ENCODE data around the gene PDGFRA. TPM values are rescaled to one million over a fixed set of nuclear protein-coding genes. Genes with fewer than 3 reads are reported as not detected.
A peak's percentile ranks its signal among the peaks of the same experiment; 100 is the strongest.

The PDGFRA gene
- 214 and 232 TPM in 2 replicates for total RNA-seq
- long read RNA-seq, full-length matches to known transcripts, result 18 of 261 reads
- long read RNA-seq, partial matches to known transcripts, result 183 of 261 reads
- long read RNA-seq, other reads (novel, unspliced or antisense), result 60 of 261 reads

- Mint-ChIP-seq H3K27me3 (ENCODE audit: unreplicated experiment) (no peaks in the 10 kb centered on the region), H3K4me1 (ENCODE audit: unreplicated experiment) (peaks cover 41% of the 10 kb centered on the region), H3K27ac (ENCODE audit: unreplicated experiment) (peak within 1 kb of the TSS; percentile 87), H3K9me3 (ENCODE audit: unreplicated experiment) (no peaks in the 10 kb centered on the region), H3K36me3 (ENCODE audit: unreplicated experiment) (peaks cover 7% of the 10 kb centered on the region), H3K4me3 (ENCODE audit: unreplicated experiment) (peak within 1 kb of the TSS; percentile 84)
- TF ChIP-seq CTCF (IDR thresholded peaks at IDR 0.05), result no peak
- DNase-seq (ENCODE audit: extremely low spot score, unreplicated experiment), result peak; percentile 89
These were observed at the start of gene PDGFRA for GRCh38 chr4:54228961-54229501. Gene PDGFRA, plus strand, starts transcription at chr4:54229293. Its CDS starts 29,476 bp downstream, at chr4:54258769.

- no peak overlapping the region for H3K4me3 Mint-ChIP-seq (ENCODE audit: unreplicated experiment)
These were observed 44.5 kb upstream of the PDGFRA start for GRCh38 chr4:54184581-54184980.

GRCh38 chr4:54185044-54185780 is 43.9 kb upstream of the PDGFRA start:
- Mint-ChIP-seq H3K4me1 (ENCODE audit: unreplicated experiment) (peaks cover 7% of the 10 kb centered on the region), H3K9me3 (ENCODE audit: unreplicated experiment) (no peaks in the 10 kb centered on the region), H3K4me3 (ENCODE audit: unreplicated experiment) (no peak overlapping the region), H3K27ac (ENCODE audit: unreplicated experiment) (no peak overlapping the region), H3K36me3 (ENCODE audit: unreplicated experiment) (no peaks in the 10 kb centered on the region), H3K27me3 (ENCODE audit: unreplicated experiment) (no peaks in the 10 kb centered on the region)
- DNase-seq (ENCODE audit: extremely low spot score, unreplicated experiment), result peak; percentile 27
- TF ChIP-seq CTCF (IDR thresholded peaks at IDR 0.05), result no peak

More at GRCh38 chr4:54184581-54184980, 44.5 kb upstream of the PDGFRA start:
- H3K4me1 Mint-ChIP-seq (ENCODE audit: unreplicated experiment), result peaks cover 7% of the 10 kb centered on the region
- no peaks in the 10 kb centered on the region for H3K27me3 Mint-ChIP-seq (ENCODE audit: unreplicated experiment)
- TF ChIP-seq CTCF (IDR thresholded peaks at IDR 0.05), result no peak
- DNase-seq (ENCODE audit: extremely low spot score, unreplicated experiment), result no peak
- H3K27ac Mint-ChIP-seq (ENCODE audit: unreplicated experiment), result no peak overlapping the region
- H3K36me3 Mint-ChIP-seq (ENCODE audit: unreplicated experiment), result no peaks in the 10 kb centered on the region
- H3K9me3 Mint-ChIP-seq (ENCODE audit: unreplicated experiment), result no peaks in the 10 kb centered on the region

- peaks cover 9% of the 10 kb centered on the region for H3K4me1 Mint-ChIP-seq (ENCODE audit: unreplicated experiment)
- DNase-seq (ENCODE audit: extremely low spot score, unreplicated experiment), result peak; percentile 15
- H3K27ac Mint-ChIP-seq (ENCODE audit: unreplicated experiment), result no peak overlapping the region
- TF ChIP-seq CTCF (IDR thresholded peaks at IDR 0.05), result no peak
- H3K9me3 Mint-ChIP-seq (ENCODE audit: unreplicated experiment), result no peaks in the 10 kb centered on the region
- no peaks in the 10 kb centered on the region for H3K36me3 Mint-ChIP-seq (ENCODE audit: unreplicated experiment)
- no peaks in the 10 kb centered on the region for H3K27me3 Mint-ChIP-seq (ENCODE audit: unreplicated experiment)
- no peak overlapping the region for H3K4me3 Mint-ChIP-seq (ENCODE audit: unreplicated experiment)
These were observed 43.2 kb upstream of the PDGFRA start for GRCh38 chr4:54185866-54186265.

GRCh38 chr4:54186371-54186770 is 42.7 kb upstream of the PDGFRA start:
- H3K4me3 Mint-ChIP-seq (ENCODE audit: unreplicated experiment), result no peak overlapping the region
- peaks cover 9% of the 10 kb centered on the region for H3K4me1 Mint-ChIP-seq (ENCODE audit: unreplicated experiment)
- H3K9me3 Mint-ChIP-seq (ENCODE audit: unreplicated experiment), result no peaks in the 10 kb centered on the region
- DNase-seq (ENCODE audit: extremely low spot score, unreplicated experiment), result no peak
- H3K27ac Mint-ChIP-seq (ENCODE audit: unreplicated experiment), result no peak overlapping the region
- no peaks in the 10 kb centered on the region for H3K36me3 Mint-ChIP-seq (ENCODE audit: unreplicated experiment)
- no peak for TF ChIP-seq CTCF (IDR thresholded peaks at IDR 0.05)
- no peaks in the 10 kb centered on the region for H3K27me3 Mint-ChIP-seq (ENCODE audit: unreplicated experiment)
